ENCODE results near the gene MYOCD. TPM values are rescaled to one million over a fixed set of nuclear protein-coding genes. Genes with fewer than 3 reads are reported as not detected.

Gene MYOCD
- total RNA-seq, 2 donors from 2014 or later: 7.5 to 11.8 TPM

DNA sequence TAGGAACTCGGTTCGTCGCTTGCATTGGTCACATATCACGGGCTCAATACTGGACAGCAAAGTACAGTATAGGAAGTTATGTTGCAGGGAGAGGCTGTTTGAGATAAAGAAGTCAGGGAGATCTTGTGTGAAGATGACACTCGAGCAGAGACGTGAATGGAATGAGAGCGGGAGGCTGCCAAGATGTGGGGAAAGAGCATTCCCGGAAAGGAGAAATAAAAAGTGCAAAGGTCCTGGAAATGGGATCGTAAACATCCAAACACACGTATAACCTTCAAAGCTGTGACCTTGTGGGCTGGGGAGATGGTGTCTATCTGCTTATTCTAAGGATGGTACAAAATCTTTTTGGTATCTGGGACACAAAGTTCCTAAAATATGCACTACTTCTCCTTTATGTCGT, 43.0 kb upstream of the MYOCD start:
- Histone ChIP-seq H3K4me1 (ENCODE audit: control insufficient read depth, insufficient read depth, low read length) (no peaks in the 10 kb centered on the region), H3K4me3 (ENCODE audit: low read length) (no peak overlapping the region), H3K27ac (ENCODE audit: low read depth, low read length) (no peak overlapping the region), H3K27me3 (ENCODE audit: control insufficient read depth, insufficient read depth, low read length, poor library complexity, severe bottlenecking) (no peaks in the 10 kb centered on the region), H3K36me3 (ENCODE audit: control insufficient read depth, insufficient read depth, low read length) (no peaks in the 10 kb centered on the region), H3K9me3 (ENCODE audit: control insufficient read depth, low read length) (no peaks in the 10 kb centered on the region), H3K9ac (ENCODE audit: extremely low read depth, low read length, poor library complexity, severe bottlenecking) (no peak overlapping the region)
- no peak overlapping the region for H3K27ac Mint-ChIP-seq
- no peaks in the 10 kb centered on the region for H3K27me3 Mint-ChIP-seq (ENCODE audit: insufficient read depth)
- H3K4me3 Mint-ChIP-seq: no peak overlapping the region
- H3K9me3 Mint-ChIP-seq: no peaks in the 10 kb centered on the region
- no peak for DNase-seq
- peaks cover 16% of the 10 kb centered on the region for H3K4me1 Mint-ChIP-seq
- WGBS, 2 experiments (ENCODE audit: insufficient coverage in 1 of 2, insufficient read length in 1 of 2): 90 to 91% methylated on average over 7 to 11 of the region's 11 CpGs
- no peaks in the 10 kb centered on the region for H3K36me3 Mint-ChIP-seq (ENCODE audit: low read depth)
- TF ChIP-seq, protein P1, sequence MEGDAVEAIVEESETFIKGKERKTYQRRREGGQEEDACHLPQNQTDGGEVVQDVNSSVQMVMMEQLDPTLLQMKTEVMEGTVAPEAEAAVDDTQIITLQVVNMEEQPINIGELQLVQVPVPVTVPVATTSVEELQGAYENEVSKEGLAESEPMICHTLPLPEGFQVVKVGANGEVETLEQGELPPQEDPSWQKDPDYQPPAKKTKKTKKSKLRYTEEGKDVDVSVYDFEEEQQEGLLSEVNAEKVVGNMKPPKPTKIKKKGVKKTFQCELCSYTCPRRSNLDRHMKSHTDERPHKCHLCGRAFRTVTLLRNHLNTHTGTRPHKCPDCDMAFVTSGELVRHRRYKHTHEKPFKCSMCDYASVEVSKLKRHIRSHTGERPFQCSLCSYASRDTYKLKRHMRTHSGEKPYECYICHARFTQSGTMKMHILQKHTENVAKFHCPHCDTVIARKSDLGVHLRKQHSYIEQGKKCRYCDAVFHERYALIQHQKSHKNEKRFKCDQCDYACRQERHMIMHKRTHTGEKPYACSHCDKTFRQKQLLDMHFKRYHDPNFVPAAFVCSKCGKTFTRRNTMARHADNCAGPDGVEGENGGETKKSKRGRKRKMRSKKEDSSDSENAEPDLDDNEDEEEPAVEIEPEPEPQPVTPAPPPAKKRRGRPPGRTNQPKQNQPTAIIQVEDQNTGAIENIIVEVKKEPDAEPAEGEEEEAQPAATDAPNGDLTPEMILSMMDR (conservative IDR thresholded peaks at IDR 0.05): no peak

DNA sequence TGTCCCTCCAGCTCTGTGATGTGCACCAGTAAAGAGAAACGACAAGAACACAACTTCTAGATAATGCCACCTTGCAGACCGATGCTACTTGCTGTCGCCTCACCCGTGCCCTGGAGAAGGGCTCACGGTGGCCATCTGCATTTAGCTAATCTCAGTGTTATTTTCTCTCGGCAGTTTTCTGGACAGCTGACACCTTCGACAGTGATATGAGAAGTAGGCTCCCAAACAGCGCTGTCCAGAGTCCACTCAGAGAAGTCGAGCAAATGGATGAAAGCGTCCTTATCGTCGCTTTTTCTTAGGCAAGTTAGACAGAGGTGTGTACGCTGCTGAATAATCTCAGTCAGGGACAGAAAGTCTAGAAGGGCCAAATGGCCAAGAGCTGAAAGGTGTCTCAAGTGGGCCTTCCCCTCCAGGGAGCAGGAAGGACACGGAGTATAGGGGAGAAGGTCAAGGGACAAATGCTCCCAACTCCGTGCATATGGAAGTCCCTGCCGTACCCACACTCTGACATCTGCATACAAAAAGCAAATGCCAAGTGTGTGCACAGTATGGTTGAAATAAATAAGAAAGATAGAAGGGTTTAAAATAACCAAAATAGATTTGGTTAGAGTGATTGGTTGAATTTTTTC, 42.4 kb upstream of the MYOCD start:
- 85 to 87% methylated on average over 14 to 16 of the region's 16 CpGs for WGBS, 2 experiments (ENCODE audit: insufficient coverage in 1 of 2, insufficient read length in 1 of 2)
- peaks cover 16% of the 10 kb centered on the region for H3K4me1 Mint-ChIP-seq

DNA sequence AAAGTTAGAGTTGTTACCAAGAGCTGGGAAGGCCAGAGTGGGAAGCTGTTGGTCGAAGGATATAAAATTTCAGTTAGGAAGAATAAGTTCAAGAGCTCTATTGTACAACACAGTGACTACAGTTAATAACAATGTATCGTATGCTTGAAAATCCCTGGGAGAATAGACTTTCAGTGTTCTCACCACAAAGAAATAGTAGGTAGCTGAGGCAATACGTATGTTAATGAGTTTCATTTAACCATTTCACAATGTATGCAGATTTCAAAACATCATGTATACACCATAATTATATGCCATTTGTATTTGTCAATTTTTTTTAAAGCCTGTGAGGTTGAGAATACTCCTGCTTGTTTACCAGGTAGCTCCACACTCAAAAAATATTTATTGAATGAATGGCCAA, 41.5 kb upstream of the MYOCD start:
- no peak overlapping the region for H3K9ac ChIP-seq (ENCODE audit: extremely low read depth, low read length, poor library complexity, severe bottlenecking)
- no peaks in the 10 kb centered on the region for H3K36me3 ChIP-seq (ENCODE audit: control insufficient read depth, insufficient read depth, low read length)
- H3K27ac ChIP-seq (ENCODE audit: low read depth, low read length): no peak overlapping the region
- Mint-ChIP-seq H3K36me3 (ENCODE audit: low read depth) (no peaks in the 10 kb centered on the region), H3K27me3 (ENCODE audit: insufficient read depth) (no peaks in the 10 kb centered on the region), H3K4me3 (no peak overlapping the region), H3K9me3 (no peaks in the 10 kb centered on the region), H3K27ac (no peak overlapping the region), H3K4me1 (peaks cover 16% of the 10 kb centered on the region)
- H3K27me3 ChIP-seq (ENCODE audit: control insufficient read depth, insufficient read depth, low read length, poor library complexity, severe bottlenecking): no peaks in the 10 kb centered on the region
- no peaks in the 10 kb centered on the region for H3K9me3 ChIP-seq (ENCODE audit: control insufficient read depth, low read length)
- TF ChIP-seq, protein P1 (conservative IDR thresholded peaks at IDR 0.05): no peak
- 95 to 100% methylated on average over 3 of the region's 3 CpGs for WGBS, 2 experiments (ENCODE audit: insufficient coverage in 1 of 2, insufficient read length in 1 of 2)
- DNase-seq: no peak
- H3K4me1 ChIP-seq (ENCODE audit: control insufficient read depth, insufficient read depth, low read length): no peaks in the 10 kb centered on the region
- no peak overlapping the region for H3K4me3 ChIP-seq (ENCODE audit: low read length)

More for the DNA sequence above, 42.4 kb upstream of the MYOCD start:
- Histone ChIP-seq H3K9ac (ENCODE audit: extremely low read depth, low read length, poor library complexity, severe bottlenecking) (no peak overlapping the region), H3K36me3 (ENCODE audit: control insufficient read depth, insufficient read depth, low read length) (no peaks in the 10 kb centered on the region), H3K9me3 (ENCODE audit: control insufficient read depth, low read length) (no peaks in the 10 kb centered on the region), H3K27me3 (ENCODE audit: control insufficient read depth, insufficient read depth, low read length, poor library complexity, severe bottlenecking) (no peaks in the 10 kb centered on the region), H3K4me1 (ENCODE audit: control insufficient read depth, insufficient read depth, low read length) (no peaks in the 10 kb centered on the region), H3K27ac (ENCODE audit: low read depth, low read length) (no peak overlapping the region), H3K4me3 (ENCODE audit: low read length) (no peak overlapping the region)
- Mint-ChIP-seq H3K27me3 (ENCODE audit: insufficient read depth) (no peaks in the 10 kb centered on the region), H3K9me3 (no peaks in the 10 kb centered on the region), H3K4me3 (no peak overlapping the region), H3K36me3 (ENCODE audit: low read depth) (no peaks in the 10 kb centered on the region), H3K27ac (no peak overlapping the region)
- TF ChIP-seq, protein P1 (conservative IDR thresholded peaks at IDR 0.05): no peak
- no peak for DNase-seq

All from endodermal cell (in vitro differentiated cells).